Smooth muscle cell (in vitro differentiated cells): ENCODE data around the gene PCDHGA1. TPM values are rescaled to one million over a fixed set of nuclear protein-coding genes. Genes with fewer than 3 reads are reported as not detected.

Source experiments
- DNase-seq: peaks from one replicate; lab custom pipeline; 2025; ENCODE audit not compliant: unreplicated experiment; lab: John Stamatoyannopoulos, UW
- H2AFZ ChIP-seq: fragments of 200-600 bp; sonication (generic); 2 replicates; pipeline ENCODE4 v1.6.0; 2016; ENCODE audit warnings: antibody characterized with exemption, low read depth, mild to moderate bottlenecking
- H3F3A ChIP-seq: fragments of 200-600 bp; sonication (generic); 2 replicates; pipeline ENCODE4 v1.6.0; 2017; ENCODE audit warnings: antibody characterized with exemption, low read depth
- H3K27ac ChIP-seq: fragments of 200-600 bp; sonication (generic); 2 replicates; pipeline ENCODE4 v1.5.1; 2016; ENCODE audit warnings: low read depth, mild to moderate bottlenecking
- H3K27me3 ChIP-seq: fragments of 200-600 bp; sonication (generic); 2 replicates; pipeline ENCODE4 v1.6.1; 2016; ENCODE audit warnings: low read depth, mild to moderate bottlenecking
- H3K36me3 ChIP-seq: fragments of 200-600 bp; sonication (generic); 2 replicates; pipeline ENCODE4 v1.5.1; 2016; ENCODE audit warnings: low read depth
- H3K4me1 ChIP-seq: fragments of 200-600 bp; sonication (generic); 2 replicates; pipeline ENCODE4 v1.5.1; 2016; ENCODE audit warnings: low read depth
- H3K4me2 ChIP-seq: fragments of 200-600 bp; sonication (generic); 2 replicates; pipeline ENCODE4 v1.6.0; 2016; ENCODE audit warnings: mild to moderate bottlenecking
- H3K4me3 ChIP-seq: fragments of 200-600 bp; sonication (generic); 2 replicates; pipeline ENCODE4 v1.5.1; 2016; ENCODE audit warnings: mild to moderate bottlenecking
- H3K79me2 ChIP-seq: fragments of 200-600 bp; sonication (generic); 2 replicates; pipeline ENCODE4 v1.6.0; 2016; ENCODE audit warnings: low read depth, mild to moderate bottlenecking
- H3K9ac ChIP-seq: fragments of 200-600 bp; sonication (generic); 2 replicates; pipeline ENCODE4 v1.6.0; 2016; ENCODE audit warnings: low read depth
- H3K9me3 ChIP-seq: fragments of 200-600 bp; sonication (generic); replicated peaks from 2 replicates; pipeline ENCODE4 v1.5.1; 2016; ENCODE audit warnings: low read depth
- H4K20me1 ChIP-seq: fragments of 200-600 bp; sonication (generic); 2 replicates; pipeline ENCODE4 v1.6.0; 2016; ENCODE audit warnings: low read depth
- WGBS: methylation state at CpG from one replicate; pipeline ENCODE4 v1.1.7; 2016; ENCODE audit warnings: low lambda C conversion rate; 5-methylcytosine and 5-hydroxymethylcytosine counted together
- polyA plus RNA-seq: library from polyadenylated mRNA; unstranded; fragments of >200 nt; fragmentation: Nextera tagmentation; extraction: Ambion mirVana; gene quantifications from 2 replicates; pipeline ENCODE4 v1.2.1, GENCODE V29; 2016
- total RNA-seq: library from RNA; depleted of rRNA; stranded (reverse); fragments of >200 nt; gene quantifications from 2 replicates; pipeline ENCODE4 v1.2.3, GENCODE V29; 2014
- TF ChIP-seq, protein P1 (sequence below): fragments of 200-600 bp; sonication (generic); IDR thresholded peaks from 2 replicates; pipeline ENCODE4 v1.5.1; 2017; ENCODE audit warnings: borderline replicate concordance, mild to moderate bottlenecking, antibody characterized with exemption; ENCODE audit not compliant: insufficient read depth, poor library complexity, severe bottlenecking

Gene PCDHGA1
- total and polyA plus RNA-seq, 2 experiments from 2014 or later = 0.05 to 0.63 TPM

DNA sequence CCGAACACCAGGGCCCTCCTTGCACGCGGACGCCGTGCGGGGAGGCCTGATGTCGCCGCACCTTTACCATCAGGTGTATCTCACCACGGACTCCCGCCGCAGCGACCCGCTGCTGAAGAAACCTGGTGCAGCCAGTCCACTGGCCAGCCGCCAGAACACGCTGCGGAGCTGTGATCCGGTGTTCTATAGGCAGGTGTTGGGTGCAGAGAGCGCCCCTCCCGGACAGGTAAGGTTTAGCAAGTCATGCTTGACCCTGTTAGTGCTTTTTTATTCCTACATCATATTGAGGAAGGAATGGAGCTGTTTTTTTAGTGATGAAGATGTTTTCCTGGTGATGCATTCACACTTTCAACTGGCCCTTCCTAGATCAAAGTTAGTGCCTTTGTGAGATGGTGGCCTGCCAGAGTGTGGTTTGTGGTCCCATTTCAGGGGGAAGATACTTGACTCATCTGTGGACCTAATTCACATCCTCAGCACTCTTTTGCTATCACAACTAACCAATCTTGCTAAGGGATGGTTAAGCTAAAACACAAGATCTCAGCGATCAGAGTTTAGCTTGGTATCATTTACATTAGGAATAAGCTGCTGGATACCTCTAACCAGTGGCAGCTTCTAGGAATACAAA lies 148.1 kb downstream of the PCDHGA1 start:
- peaks cover 69% of the 10 kb centered on the region for H3K79me2 ChIP-seq
- peak overlapping the region; percentile 25 for H3K4me3 ChIP-seq
- TF ChIP-seq, protein P1, sequence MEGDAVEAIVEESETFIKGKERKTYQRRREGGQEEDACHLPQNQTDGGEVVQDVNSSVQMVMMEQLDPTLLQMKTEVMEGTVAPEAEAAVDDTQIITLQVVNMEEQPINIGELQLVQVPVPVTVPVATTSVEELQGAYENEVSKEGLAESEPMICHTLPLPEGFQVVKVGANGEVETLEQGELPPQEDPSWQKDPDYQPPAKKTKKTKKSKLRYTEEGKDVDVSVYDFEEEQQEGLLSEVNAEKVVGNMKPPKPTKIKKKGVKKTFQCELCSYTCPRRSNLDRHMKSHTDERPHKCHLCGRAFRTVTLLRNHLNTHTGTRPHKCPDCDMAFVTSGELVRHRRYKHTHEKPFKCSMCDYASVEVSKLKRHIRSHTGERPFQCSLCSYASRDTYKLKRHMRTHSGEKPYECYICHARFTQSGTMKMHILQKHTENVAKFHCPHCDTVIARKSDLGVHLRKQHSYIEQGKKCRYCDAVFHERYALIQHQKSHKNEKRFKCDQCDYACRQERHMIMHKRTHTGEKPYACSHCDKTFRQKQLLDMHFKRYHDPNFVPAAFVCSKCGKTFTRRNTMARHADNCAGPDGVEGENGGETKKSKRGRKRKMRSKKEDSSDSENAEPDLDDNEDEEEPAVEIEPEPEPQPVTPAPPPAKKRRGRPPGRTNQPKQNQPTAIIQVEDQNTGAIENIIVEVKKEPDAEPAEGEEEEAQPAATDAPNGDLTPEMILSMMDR = peak; percentile 41
- no peaks in the 10 kb centered on the region for H3K36me3 ChIP-seq
- no peaks in the 10 kb centered on the region for H3K9me3 ChIP-seq
- DNase-seq = no peak
- H4K20me1 ChIP-seq = peaks cover 72% of the 10 kb centered on the region
- 37% methylated on average over 20 of the region's 20 CpGs for WGBS
- no peak overlapping the region for H3K27ac ChIP-seq
- H3K27me3 ChIP-seq = no peaks in the 10 kb centered on the region
- H3K4me2 ChIP-seq = peak overlapping the region; percentile 85
- no peak overlapping the region for H3K9ac ChIP-seq
- peaks cover 35% of the 10 kb centered on the region for H3K4me1 ChIP-seq
- H2AFZ ChIP-seq = no peak overlapping the region
- peaks cover 23% of the 10 kb centered on the region for H3F3A ChIP-seq

DNA sequence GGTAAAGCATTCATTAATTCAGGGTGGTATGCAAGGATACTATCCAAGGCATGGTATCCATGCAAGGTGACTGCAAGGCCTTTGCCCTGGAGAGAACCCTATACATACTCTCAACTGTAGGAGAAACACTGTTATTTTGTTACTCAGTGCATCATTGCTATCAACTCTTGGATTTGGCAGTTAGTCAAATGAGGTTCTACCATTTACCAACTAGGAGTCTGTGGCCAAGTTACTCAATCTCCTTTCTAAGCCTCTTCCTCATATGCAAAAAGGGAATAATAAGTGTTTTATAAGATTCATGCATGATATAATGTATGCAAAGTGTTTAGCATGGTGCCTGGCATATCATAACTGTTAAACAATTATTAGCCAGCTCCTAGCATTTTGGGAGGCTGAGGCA lies 149.5 kb downstream of the PCDHGA1 start:
- no peak overlapping the region for H3K9ac ChIP-seq
- H2AFZ ChIP-seq = no peak overlapping the region
- H3K4me1 ChIP-seq = peaks cover 41% of the 10 kb centered on the region
- no peak overlapping the region for H3K27ac ChIP-seq
- peak overlapping the region; percentile 85 for H3K4me2 ChIP-seq
- peaks cover 19% of the 10 kb centered on the region for H3F3A ChIP-seq
- H3K9me3 ChIP-seq = no peaks in the 10 kb centered on the region
- H3K79me2 ChIP-seq = peaks cover 76% of the 10 kb centered on the region
- no peaks in the 10 kb centered on the region for H3K36me3 ChIP-seq
- DNase-seq = no peak
- H3K27me3 ChIP-seq = no peaks in the 10 kb centered on the region
- peaks cover 86% of the 10 kb centered on the region for H4K20me1 ChIP-seq
- TF ChIP-seq, protein P1 = no peak
- no peak overlapping the region for H3K4me3 ChIP-seq

DNA sequence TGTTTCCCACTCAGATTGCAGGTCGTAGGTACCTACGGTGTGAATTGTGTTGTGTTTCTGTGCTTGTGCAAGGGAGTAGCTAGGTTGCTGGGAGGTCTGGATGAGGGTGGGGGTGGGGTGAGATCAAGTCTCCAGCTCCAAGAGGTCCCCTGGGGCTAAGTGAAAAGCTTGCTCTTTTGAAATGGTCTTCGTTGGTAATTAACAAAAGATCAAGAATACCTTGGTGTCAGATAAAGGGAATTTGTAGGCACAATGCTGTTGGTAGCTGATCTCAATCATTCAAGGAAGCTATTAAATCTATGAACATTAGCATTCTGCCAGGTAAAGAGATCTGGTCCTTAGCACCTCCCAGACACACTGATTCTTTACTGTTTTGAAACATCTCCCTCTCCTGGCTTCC lies 153.6 kb downstream of the PCDHGA1 start:
- Histone ChIP-seq H3K79me2 (peaks cover 70% of the 10 kb centered on the region), H4K20me1 (peaks cover 99% of the 10 kb centered on the region), H3K36me3 (no peaks in the 10 kb centered on the region), H2AFZ (no peak overlapping the region), H3K4me2 (peak overlapping the region; percentile 83), H3K4me1 (peaks cover 20% of the 10 kb centered on the region), H3K4me3 (peak overlapping the region; percentile 46), H3K9me3 (no peaks in the 10 kb centered on the region), H3F3A (peaks cover 7% of the 10 kb centered on the region), H3K9ac (no peak overlapping the region), H3K27me3 (no peaks in the 10 kb centered on the region), H3K27ac (no peak overlapping the region)
- DNase-seq = no peak
- TF ChIP-seq, protein P1 = no peak
- WGBS = 9% methylated on average over 3 of the region's 3 CpGs

DNA sequence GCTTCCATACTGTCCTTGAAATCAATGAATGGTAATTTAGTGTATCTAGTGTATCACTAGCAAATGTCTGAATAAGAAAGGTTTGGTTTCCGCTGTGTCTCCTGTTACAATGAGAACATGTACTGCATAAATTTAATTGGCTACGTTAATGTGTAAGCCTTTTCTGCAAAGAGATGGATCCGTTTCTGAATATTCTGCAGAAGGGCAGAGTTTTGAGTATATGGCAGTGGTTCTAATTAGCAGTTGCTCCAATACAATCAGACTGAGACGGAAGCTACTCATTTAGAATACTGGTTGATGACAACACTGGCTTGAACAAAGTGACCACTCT lies 154.0 kb downstream of the PCDHGA1 start:
- no peak for DNase-seq
- Histone ChIP-seq H3K9ac (no peak overlapping the region), H3K79me2 (peaks cover 66% of the 10 kb centered on the region), H3K27me3 (no peaks in the 10 kb centered on the region), H3K9me3 (no peaks in the 10 kb centered on the region), H2AFZ (no peak overlapping the region), H3K36me3 (no peaks in the 10 kb centered on the region), H3K4me2 (peak overlapping the region; percentile 83), H4K20me1 (peaks cover 99% of the 10 kb centered on the region), H3F3A (peaks cover 7% of the 10 kb centered on the region), H3K27ac (no peak overlapping the region), H3K4me1 (peaks cover 16% of the 10 kb centered on the region), H3K4me3 (peak overlapping the region; percentile 46)
- TF ChIP-seq, protein P1 = no peak
- WGBS = 15% methylated on average over 4 of the region's 4 CpGs
